ENCODE data around the gene KCNJ10. TPM values are rescaled to one million over a fixed set of nuclear protein-coding genes. Genes with fewer than 3 reads are reported as not detected.
A peak's percentile ranks its signal among the peaks of the same experiment; 100 is the strongest.

KCNJ10 gene
- total and polyA plus RNA-seq, 2 of the 13 experiments (the other 11 are each of a cell fraction or from before 2014, with no cell fraction given), result 4.4 to 10.3 TPM

DNA sequence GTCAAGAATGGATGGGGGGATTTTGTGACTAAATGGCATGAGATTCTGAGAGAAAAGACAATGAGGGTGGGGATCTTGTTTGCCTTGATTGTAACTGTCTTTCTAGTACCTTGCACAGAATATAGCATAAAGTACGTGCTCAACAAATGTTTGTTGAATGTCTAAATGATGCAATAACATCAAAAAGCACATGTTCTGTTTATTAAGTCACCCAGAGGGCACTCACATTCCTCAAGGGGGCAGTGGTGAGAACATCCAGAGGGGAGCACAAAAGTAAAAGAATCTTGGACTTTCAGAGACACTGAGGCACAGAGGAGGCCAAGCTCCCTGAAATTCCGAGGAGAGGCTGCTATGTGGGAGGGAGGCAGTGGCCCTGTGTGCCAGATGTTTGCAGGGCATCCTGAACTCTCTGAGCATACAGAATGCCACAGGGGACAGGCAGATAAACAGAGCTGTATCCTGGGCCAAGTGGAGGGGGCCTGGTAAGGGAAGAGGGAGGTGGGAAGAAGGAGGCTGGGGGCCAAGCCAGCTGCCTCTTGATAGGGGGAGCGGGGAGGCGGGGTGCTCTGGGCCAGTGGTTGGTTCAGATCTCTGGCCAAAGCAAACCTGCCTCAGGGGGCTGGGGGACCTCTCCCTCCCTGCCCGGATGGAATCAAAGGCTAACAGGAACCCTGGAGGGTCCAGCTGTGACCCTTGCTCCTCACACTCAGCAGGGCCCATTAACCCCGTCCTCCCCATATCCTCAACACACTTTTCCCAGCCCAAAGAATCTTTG lies 39.1 kb upstream of the KCNJ10 start (continued):
- no peak for TF ChIP-seq CREB1 (IDR thresholded peaks at IDR 0.05)
- no peak for TF ChIP-seq CREB1 (CRISPR knock-in tag; IDR thresholded peaks at IDR 0.05)
- no peak for TF ChIP-seq ZNF235 (CRISPR knock-in tag; IDR thresholded peaks at IDR 0.05; ENCODE audit: borderline replicate concordance)
- peak; percentile 49; the same call in 1 of the 2 replicates for TF ChIP-seq TARDBP (CRISPR knock-in tag; IDR thresholded peaks at IDR 0.05)

DNA sequence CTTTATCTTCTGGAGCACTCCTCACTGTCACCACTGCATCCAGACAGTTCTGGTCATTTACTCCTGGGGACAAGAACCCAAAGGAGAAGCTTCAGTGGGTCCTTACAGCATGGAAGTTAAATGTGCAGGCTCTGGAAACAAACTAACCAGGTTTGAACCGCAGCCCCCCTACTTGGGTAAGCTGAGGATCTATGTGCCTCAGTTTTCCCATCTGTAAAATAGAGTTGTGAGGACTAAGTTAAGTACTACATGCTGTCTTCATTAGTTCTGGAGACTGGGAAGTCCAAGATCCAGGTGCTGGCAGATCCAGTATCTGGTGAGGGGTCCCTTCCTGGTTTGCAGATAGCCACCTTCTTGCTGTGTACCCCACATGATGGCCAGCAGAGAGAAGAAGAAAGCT lies 37.6 kb upstream of the KCNJ10 start:
- no TSS peak for BruUV-seq (replicated peaks)
- H2AFZ ChIP-seq (ENCODE audit: low read length), result no peak overlapping the region
- no peaks in the 10 kb centered on the region for H3K27me3 ChIP-seq (ENCODE audit: control insufficient read depth in 1 of 2, insufficient read depth in 2 of 2, low read length in 2 of 2)
- H3K4me1 ChIP-seq (ENCODE audit: insufficient read depth, low read length), result peaks cover 75% of the 10 kb centered on the region
- no peak for DNase-seq (ENCODE audit: low spot score)
- in situ Hi-C loops (cut with HindIII; ENCODE audit: extremely low pct_ligation_motif_present, low pct_unique_long_range_greater_than_20kb) (loop anchor here (10.0 kb wide), 1 partner anchor 107 kb away; no protein-coding TSS in a partner anchor), intact Hi-C loops (cut with micrococcal nuclease; ENCODE audit: unreplicated experiment) (no loop called here)
- H3K79me2 ChIP-seq (ENCODE audit: insufficient read depth, low read length), result no peaks in the 10 kb centered on the region
- no peak overlapping the region for H3K9ac ChIP-seq (ENCODE audit: insufficient read depth, low read depth, low read length)
- H3K4me3 ChIP-seq (replicated peaks in 1 of 3; ENCODE audit: insufficient read depth in 1 of 3, low read depth in 2 of 3, low read length in 3 of 3), result no peak overlapping the region
- no peaks in the 10 kb centered on the region; a peak in 1 of 5 replicates for H3K36me3 ChIP-seq (replicated peaks in 1 of 2; ENCODE audit: control insufficient read depth in 1 of 2, insufficient read depth in 2 of 2, low read length in 2 of 2)
- POLR2A ChIA-PET, result no interaction called here
- TF ChIP-seq, protein P1, sequence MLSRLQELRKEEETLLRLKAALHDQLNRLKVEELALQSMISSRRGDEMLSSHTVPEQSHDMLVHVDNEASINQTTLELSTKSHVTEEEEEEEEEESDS (CRISPR knock-in tag; IDR thresholded peaks at IDR 0.05; ENCODE audit: borderline replicate concordance), result no peak
- no peak for TF ChIP-seq TAF1 (CRISPR knock-in tag; IDR thresholded peaks at IDR 0.05)
- no peak for TF ChIP-seq FOXO1 (CRISPR knock-in tag; IDR thresholded peaks at IDR 0.05)
- TF ChIP-seq ZNF629 (CRISPR knock-in tag; conservative IDR thresholded peaks at IDR 0.05), result peak; percentile 62
- no peak overlapping the region for H3K27ac ChIP-seq (ENCODE audit: extremely low read length, insufficient read depth, low read length)
- 100% methylated on average over 1 of the region's 1 CpG for WGBS (ENCODE audit: low lambda C conversion rate)
- FAIRE-seq, result no peak
- CTCF ChIA-PET (ENCODE audit: low intra/inter-chr PET ratio, low total read pairs), result no interaction called here
- H4K20me1 ChIP-seq (ENCODE audit: insufficient read depth, low read length), result no peaks in the 10 kb centered on the region
- H3K9me3 ChIP-seq (ENCODE audit: low read length), result no peaks in the 10 kb centered on the region
- H3K4me2 ChIP-seq (ENCODE audit: low read depth, low read length), result no peak overlapping the region
- no peak for ATAC-seq

Measured in HepG2 (cell line).